Renal pelvis (tissue), 12 donors: ENCODE data around the gene ESPN. TPM values are rescaled to one million over a fixed set of nuclear protein-coding genes. Genes with fewer than 3 reads are reported as not detected.
A peak's percentile ranks its signal among the peaks of the same experiment; 100 is the strongest.
"Not testable (repeated sequence)": the region's sequence is repeated elsewhere in the genome, so short reads cannot be mapped to it uniquely, and the experiment has no call there.

Experiments
- DNase-seq: peaks from one replicate; pipeline ENCODE4 v3.0.0-alpha.2; 2013
- long read RNA-seq, 16 experiments: transcript quantifications; one replicate each; lab custom pipeline, GENCODE V29; 2026
- polyA plus RNA-seq, 3 donors: library from polyadenylated mRNA; unstranded; fragments of 120-200 nt; gene quantifications; one replicate each; pipeline ENCODE4 v1.2.1, GENCODE V29; 2013; ENCODE audit not compliant: insufficient read length in 3 of 3

The ESPN gene
- polyA plus RNA-seq = 10 to 100 TPM; 19.6 to 21.5 (median 21.5) TPM
- long read RNA-seq, donor 1 = 0 reads
- long read RNA-seq, donor 2 = 0 reads
- long read RNA-seq, donor 3 = 0 reads
- long read RNA-seq, donor 4 = 0 reads
- long read RNA-seq, donor 5 = 0 reads
- long read RNA-seq, donor 6, partial matches to known transcripts = 24 of 25 reads
- long read RNA-seq, donor 6, other reads (novel, unspliced or antisense) = 0 of 25 reads
- long read RNA-seq, donor 7, partial matches to known transcripts = 0 of 1 reads
- long read RNA-seq, donor 7, other reads (novel, unspliced or antisense) = 0 of 1 reads
- long read RNA-seq, donor 8, partial matches to known transcripts = 0 of 1 reads
- long read RNA-seq, donor 8, other reads (novel, unspliced or antisense) = 0 of 1 reads
- long read RNA-seq, donor 9 = 0 reads
- long read RNA-seq, donor 10 = 0 reads
- long read RNA-seq, donor 11 = 0 reads
- long read RNA-seq, donor 12 = 0 reads
- long read RNA-seq, donor 13 = 0 reads
- long read RNA-seq, donor 14 = 0 reads
- long read RNA-seq, donor 15 = 0 reads
- long read RNA-seq, donor 16 = 0 reads

- no peak for DNase-seq
Measured at GRCh38 chr1:6424619-6425593, at the start of gene ESPN. TSS of gene ESPN (plus strand) at chr1:6424776. CDS start at chr1:6424956, 180 bp downstream.

- no peak for DNase-seq
Measured at GRCh38 chr1:6378096-6378746, 46.4 kb upstream of the ESPN start.

- DNase-seq = no peak
Measured at GRCh38 chr1:6380037-6380436, 44.5 kb upstream of the ESPN start.

- no peak for DNase-seq
Measured at GRCh38 chr1:6384135-6384534, 40.4 kb upstream of the ESPN start.

- DNase-seq = no peak
Measured at GRCh38 chr1:6384962-6385361, 39.6 kb upstream of the ESPN start.

- peak; percentile 48 for DNase-seq
Measured at GRCh38 chr1:6385488-6386191, 38.9 kb upstream of the ESPN start.

GRCh38 chr1:6386371-6386949, 38.1 kb upstream of the ESPN start:
- DNase-seq = no peak

- no peak for DNase-seq
Measured at GRCh38 chr1:6389971-6390370, 34.6 kb upstream of the ESPN start.

GRCh38 chr1:6391951-6392808, 32.4 kb upstream of the ESPN start:
- DNase-seq = no peak

GRCh38 chr1:6392809-6393399, 31.7 kb upstream of the ESPN start:
- no peak for DNase-seq

- DNase-seq = peak; percentile 92
Measured at GRCh38 chr1:6393400-6394187, 31.0 kb upstream of the ESPN start, which contains the start of gene ACOT7. TSS of gene ACOT7 (minus strand) at chr1:6393767. CDS start at chr1:6393399, 368 bp downstream.

GRCh38 chr1:6395130-6395529, 29.4 kb upstream of the ESPN start:
- DNase-seq = not testable (repeated sequence)

- not testable (repeated sequence) for DNase-seq
Measured at GRCh38 chr1:6395781-6396244, 28.8 kb upstream of the ESPN start.

GRCh38 chr1:6396998-6397397, 27.6 kb upstream of the ESPN start:
- DNase-seq = no peak

- no peak for DNase-seq
Measured at GRCh38 chr1:6397844-6398441, 26.6 kb upstream of the ESPN start.

GRCh38 chr1:6399294-6399693, 25.3 kb upstream of the ESPN start:
- no peak for DNase-seq

GRCh38 chr1:6401673-6402072, 22.9 kb upstream of the ESPN start:
- DNase-seq = no peak

GRCh38 chr1:6408023-6408422, 16.6 kb upstream of the ESPN start:
- no peak for DNase-seq
